HepG2 (cell line): ENCODE results near the gene SMIM36. TPM values are rescaled to one million over a fixed set of nuclear protein-coding genes. Genes with fewer than 3 reads are reported as not detected.
A peak's percentile ranks its signal among the peaks of the same experiment; 100 is the strongest.

ENCODE experiments used
- BCL3 ChIP-seq: sonication (generic); formaldehyde crosslinking; IDR thresholded peaks from 2 replicates; pipeline ENCODE4 v1.5.1; 2020; ENCODE audit warnings: mild to moderate bottlenecking, missing genetic modification reagents, moderate library complexity
- BORCS8-MEF2B ChIP-seq: sonication (generic); formaldehyde crosslinking; IDR thresholded peaks from 2 replicates; pipeline ENCODE4 v1.8.0; 2022; ENCODE audit warnings: mild to moderate bottlenecking, missing genetic modification reagents
- CTCF ChIP-seq: sonication (generic); formaldehyde crosslinking; IDR thresholded peaks from 2 replicates; pipeline ENCODE4 v1.5.0; 2020; ENCODE audit warnings: mild to moderate bottlenecking, missing genetic modification reagents, moderate library complexity
- HES4 ChIP-seq: sonication (generic); formaldehyde crosslinking; IDR thresholded peaks from 2 replicates; pipeline ENCODE4 v1.9.0; 2021; ENCODE audit warnings: mild to moderate bottlenecking, missing genetic modification reagents, borderline replicate concordance
- HIVEP1 ChIP-seq: sonication (generic); formaldehyde crosslinking; IDR thresholded peaks from 2 replicates; pipeline ENCODE4 v1.4.0; 2020; ENCODE audit warnings: mild to moderate bottlenecking, missing genetic modification reagents
- IRF9 ChIP-seq: sonication (generic); formaldehyde crosslinking; IDR thresholded peaks from 2 replicates; pipeline ENCODE4 v1.8.0; 2022; ENCODE audit warnings: missing genetic modification reagents, mild to moderate bottlenecking, borderline replicate concordance
- IRX3 ChIP-seq: sonication (generic); formaldehyde crosslinking; IDR thresholded peaks from 2 replicates; pipeline ENCODE4 v1.8.1; 2023; ENCODE audit warnings: mild to moderate bottlenecking, low read depth, missing genetic modification reagents, borderline replicate concordance
- KLF11 ChIP-seq: IDR thresholded peaks from 2 replicates; pipeline ENCODE4 v1.6.1; 2016; ENCODE audit warnings: missing compliant biosample characterization
- RXRB ChIP-seq: IDR thresholded peaks from 2 replicates; pipeline ENCODE4 v1.6.1; 2016; ENCODE audit warnings: borderline replicate concordance, missing genetic modification reagents, missing compliant biosample characterization
- TERF1 ChIP-seq: sonication (generic); formaldehyde crosslinking; IDR thresholded peaks from 2 replicates; pipeline ENCODE4 v1.8.0; 2022; ENCODE audit warnings: mild to moderate bottlenecking, missing genetic modification reagents, moderate library complexity
- TP53 ChIP-seq: sonication (generic); formaldehyde crosslinking; conservative IDR thresholded peaks from 2 replicates; pipeline ENCODE4 v1.4.0; 2020; ENCODE audit warnings: missing genetic modification reagents
- ZBTB25 ChIP-seq: IDR thresholded peaks from 2 replicates; pipeline ENCODE4 v1.6.1; 2018; ENCODE audit warnings: missing genetic modification reagents
- ZNF17 ChIP-seq: sonication (generic); formaldehyde crosslinking; IDR thresholded peaks from 2 replicates; pipeline ENCODE4 v1.5.0; 2020; ENCODE audit warnings: mild to moderate bottlenecking, missing genetic modification reagents
- ZNF329 ChIP-seq: sonication (generic); formaldehyde crosslinking; IDR thresholded peaks from 2 replicates; pipeline ENCODE4 v1.9.0; 2021; ENCODE audit warnings: low read depth, mild to moderate bottlenecking, missing genetic modification reagents
- ZNF343 ChIP-seq: sonication (generic); formaldehyde crosslinking; IDR thresholded peaks from 2 replicates; pipeline ENCODE4 v1.4.0; 2020; ENCODE audit warnings: mild to moderate bottlenecking, missing genetic modification reagents
- ZNF800 ChIP-seq: sonication (generic); formaldehyde crosslinking; IDR thresholded peaks from 2 replicates; pipeline ENCODE4 v1.4.0; 2020; ENCODE audit warnings: missing genetic modification reagents
- ZNF816 ChIP-seq: sonication (generic); formaldehyde crosslinking; IDR thresholded peaks from 2 replicates; pipeline ENCODE4 v1.8.0; 2022; ENCODE audit warnings: missing genetic modification reagents, mild to moderate bottlenecking, borderline replicate concordance
- ZNF839 ChIP-seq: sonication (generic); formaldehyde crosslinking; IDR thresholded peaks from 2 replicates; pipeline ENCODE4 v1.4.0; 2020; ENCODE audit warnings: missing genetic modification reagents, mild to moderate bottlenecking, borderline replicate concordance
- polyA plus RNA-seq, 8 experiments: library from polyadenylated mRNA; depleted of rRNA in 3 of 8; stranded (reverse) in 7 of 8; unstranded in 1 of 8; fragments of >200 nt; fragmentation: Illumina TruSeq in 4 of 8; extraction: Trizol in 4 of 8; gene quantifications; 2 replicates each; pipeline versions ENCODE4 v1.2.1 to v1.2.3, GENCODE V29; 2011 to 2016; ENCODE audit warnings: low read depth in 4 of 8, missing spikeins in 1 of 8, mixed read lengths in 1 of 8; ENCODE audit not compliant: insufficient read depth in 1 of 8
- total RNA-seq, 5 experiments: library from RNA; depleted of rRNA; stranded (reverse); fragments of >200 nt; fragmentation: Illumina TruSeq; extraction: Trizol; gene quantifications; 2 replicates each; pipeline ENCODE4 v1.2.3, GENCODE V29; 2016; ENCODE audit warnings: low read depth in 1 of 5

SMIM36 gene
- total and polyA plus RNA-seq, 2 of the 13 experiments (the other 11 are each of a cell fraction or from before 2014, with no cell fraction given) = not detected

GRCh38 chr17:55420776-55421178, 90.5 kb downstream of the SMIM36 start (continued):
- TF ChIP-seq IRF9 (CRISPR knock-in tag) (no peak), ZNF17 (CRISPR knock-in tag) (no peak), ZNF816 (0 out of 2 replicates have a peak, but pooled peaks have one; percentile 87), ZNF800 (0 out of 2 replicates have a peak, but pooled peaks have one; percentile 39), HES4 (CRISPR knock-in tag) (0 out of 2 replicates have a peak, but pooled peaks have one; percentile 84), RXRB (CRISPR knock-in tag) (peak; percentile 89), ZNF343 (CRISPR knock-in tag) (0 out of 2 replicates have a peak, but pooled peaks have one; percentile 54), BORCS8-MEF2B (0 out of 2 replicates have a peak, but pooled peaks have one; percentile 17), BCL3 (CRISPR knock-in tag) (peak; percentile 15; the same call in 1 of the 2 replicates), IRX3 (peak; percentile 34; the same call in 1 of the 2 replicates), CTCF (CRISPR knock-in tag) (0 out of 2 replicates have a peak, but pooled peaks have one; percentile 21), HIVEP1 (CRISPR knock-in tag) (peak; percentile 2; the same call in 1 of the 2 replicates), ZBTB25 (CRISPR knock-in tag) (no peak; the same call in 1 of the 2 replicates), KLF11 (CRISPR knock-in tag) (0 out of 2 replicates have a peak, but pooled peaks have one; percentile 43), ZNF329 (CRISPR knock-in tag) (0 out of 2 replicates have a peak, but pooled peaks have one; percentile 10), ZNF839 (CRISPR knock-in tag) (peak; percentile 77; the same call in 1 of the 2 replicates), TERF1 (CRISPR knock-in tag) (peak; percentile 77; the same call in 1 of the 2 replicates), TP53 (0 out of 2 replicates have a peak, but pooled peaks have one; percentile 5)
